Measurements from ENCODE around the gene ATCAY. TPM values are rescaled to one million over a fixed set of nuclear protein-coding genes. Genes with fewer than 3 reads are reported as not detected.

The ATCAY gene
- total RNA-seq, 4 donors from 2014 or later, result not detected

DNA sequence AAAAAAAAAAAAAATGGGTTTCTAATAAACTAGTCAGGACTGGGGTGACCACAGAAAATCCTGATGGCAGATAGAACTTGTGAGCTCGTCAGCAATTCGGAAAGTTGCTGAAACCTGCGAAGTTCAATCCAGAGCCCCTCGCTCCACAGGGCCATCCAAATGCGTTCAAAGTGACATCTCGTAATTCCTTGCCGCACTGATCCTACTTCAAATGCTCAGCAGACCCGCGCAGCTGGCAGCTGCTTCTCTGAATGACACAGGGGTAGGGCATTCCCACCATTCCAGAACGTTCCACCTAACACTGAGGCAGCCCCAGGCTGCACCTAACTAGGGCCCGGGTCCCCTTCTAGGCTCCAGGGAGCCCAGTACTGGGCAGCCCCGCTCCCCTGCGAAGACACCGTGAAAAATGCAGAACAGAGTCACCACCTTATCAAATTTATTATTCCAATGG lies 95.2 kb downstream of the ATCAY start:
- TF ChIP-seq CTCF (IDR thresholded peaks at IDR 0.05) (no peak), EP300 (IDR thresholded peaks at IDR 0.05) (no peak), POLR2A (IDR thresholded peaks at IDR 0.05) (no peak)
- 80 to 84% methylated on average over 14 of the region's 14 CpGs for WGBS, 2 donors
- H3K27ac ChIP-seq, result no peak overlapping the region
- no peak for DNase-seq (ENCODE audit: low spot score in 2 of 2)
- H3K27me3 ChIP-seq, result no peaks in the 10 kb centered on the region
- peaks cover 0 to 15% (median 2%) of the 10 kb centered on the region in 4 donors for H3K4me1 ChIP-seq
- H3K9me3 ChIP-seq, result no peaks in the 10 kb centered on the region
- no peak overlapping the region for H3K4me3 ChIP-seq
- H3K36me3 ChIP-seq, result peaks cover 19 to 58% (median 50%) of the 10 kb centered on the region in 3 donors

GRCh38 chr19:3976495-3977241 lies 96.2 kb downstream of the ATCAY start:
- H3K4me1 ChIP-seq, result peaks cover 0 to 18% (median 0%) of the 10 kb centered on the region in 4 donors
- 88 to 91% methylated on average over 24 to 28 of the region's 29 CpGs for WGBS, 2 donors
- peaks cover 22 to 68% (median 60%) of the 10 kb centered on the region in 3 donors for H3K36me3 ChIP-seq
- H3K27me3 ChIP-seq, result no peaks in the 10 kb centered on the region
- no peak for DNase-seq (ENCODE audit: low spot score in 2 of 2)
- no peak overlapping the region for H3K27ac ChIP-seq
- no peak overlapping the region for H3K4me3 ChIP-seq
- H3K9me3 ChIP-seq, result no peaks in the 10 kb centered on the region
- TF ChIP-seq EP300 (IDR thresholded peaks at IDR 0.05), result no peak
- no peak for TF ChIP-seq CTCF (IDR thresholded peaks at IDR 0.05)
- no peak for TF ChIP-seq POLR2A (IDR thresholded peaks at IDR 0.05)

Small RNAs within 50 kb of the gene (small RNA-seq; reads per million reads assigned to genes)
- not detected for gene RN7SL202P

Other genes with a start within 250 kb of the ATCAY start
- gene PIP5K1C, start 180.2 kb upstream of the ATCAY start, total RNA-seq, result 10 to 100 TPM; 23.0 to 37.2 (median 24.9) TPM
- under 1 TPM in 3 of 4 donors, not detected in 1; 0.21 to 0.90 (median 0.22) TPM for gene TJP3, start 172.3 kb upstream of the ATCAY start, total RNA-seq
- 10 to 100 TPM; 21.6 to 51.0 (median 34.7) TPM for gene APBA3, start 119.0 kb upstream of the ATCAY start, total RNA-seq
- gene MRPL54, start 118.0 kb upstream of the ATCAY start, total RNA-seq, result 100 to 1,000 TPM in 1 of 4 donors, 10 to 100 TPM in 3; 44.1 to 111 (median 59.2) TPM
- gene RAX2, start 108.5 kb upstream of the ATCAY start, total RNA-seq, result not detected
- 1 to 10 TPM in 3 of 4 donors, under 1 TPM in 1; 0.78 to 2.9 (median 2.1) TPM for gene MATK, start 94.3 kb upstream of the ATCAY start, total RNA-seq
- not detected for gene ZFR2, start 11.6 kb upstream of the ATCAY start, total RNA-seq
- not detected for gene NMRK2, start 52.4 kb downstream of the ATCAY start, total RNA-seq
- gene DAPK3, start 90.4 kb downstream of the ATCAY start, total RNA-seq, result 10 to 100 TPM; 58.8 to 87.7 (median 70.3) TPM
- gene EEF2, start 104.8 kb downstream of the ATCAY start, total RNA-seq, result 1,000 to 10,000 TPM; 1,233 to 1,650 (median 1,549) TPM
- 10 to 100 TPM; 23.0 to 32.4 (median 26.3) TPM for gene PIAS4, start 127.1 kb downstream of the ATCAY start, total RNA-seq
- gene ZBTB7A, start 186.2 kb downstream of the ATCAY start, total RNA-seq, result 10 to 100 TPM; 64.9 to 97.7 (median 86.7) TPM
- 100 to 1,000 TPM in 1 of 4 donors, 10 to 100 TPM in 3; 36.9 to 128 (median 75.0) TPM for gene MAP2K2, start 243.4 kb downstream of the ATCAY start, total RNA-seq